Aorta (tissue), 5 donors: Measurements from ENCODE around the gene ZNF20. TPM values are rescaled to one million over a fixed set of nuclear protein-coding genes. Genes with fewer than 3 reads are reported as not detected.
A peak's percentile ranks its signal among the peaks of the same experiment; 100 is the strongest.
"Not testable (repeated sequence)": the region's sequence is repeated elsewhere in the genome, so short reads cannot be mapped to it uniquely, and the experiment has no call there.

Experiments
- ATAC-seq: fragments of 200-7000 bp; cut with Tn5 transposase; one replicate; pipeline ENCODE4 v1.9.1; 2022; ENCODE audit warnings: moderate library complexity; ENCODE audit not compliant: low FRiP score
- DNase-seq, 2 donors: peaks; one replicate each; pipeline ENCODE4 v3.0.0-alpha.2; 2020
- H3K27ac ChIP-seq, 2 donors: one replicate each; pipeline ENCODE4 v1.5.1; 2013; ENCODE audit warnings: low read length in 2 of 2, mild to moderate bottlenecking in 2 of 2, moderate library complexity in 2 of 2, control low read depth in 1 of 2, inconsistent platforms in 1 of 2, low read depth in 1 of 2
- H3K27me3 ChIP-seq, 2 donors: one replicate each; pipeline ENCODE4 v1.6.1; 2013; ENCODE audit warnings: control low read depth in 1 of 2, low read length in 1 of 2, mild to moderate bottlenecking in 1 of 2, moderate library complexity in 1 of 2; ENCODE audit not compliant: insufficient read depth in 2 of 2, control insufficient read depth in 1 of 2
- H3K36me3 ChIP-seq, 2 donors: one replicate each; pipeline ENCODE4 v1.6.1; 2013; ENCODE audit warnings: control low read depth in 1 of 2, low read length in 1 of 2, mild to moderate bottlenecking in 1 of 2; ENCODE audit not compliant: insufficient read depth in 2 of 2, control insufficient read depth in 1 of 2
- H3K4me1 ChIP-seq, 2 donors: one replicate each; pipeline ENCODE4 v1.6.1; 2013; ENCODE audit warnings: low read length in 2 of 2, control low read depth in 1 of 2, mild to moderate bottlenecking in 1 of 2, moderate library complexity in 1 of 2; ENCODE audit not compliant: insufficient read depth in 2 of 2, control insufficient read depth in 1 of 2
- H3K4me3 ChIP-seq, 2 donors: one replicate each; pipeline ENCODE4 v1.5.1; 2013; ENCODE audit warnings: low read length in 2 of 2, control low read depth in 1 of 2, mild to moderate bottlenecking in 1 of 2
- H3K9me3 ChIP-seq: one replicate; pipeline ENCODE4 v1.6.1; 2013; ENCODE audit warnings: mild to moderate bottlenecking, low read length; ENCODE audit not compliant: control insufficient read depth
- WGBS, 2 donors: extraction: QIAGEN DNeasy Blood & Tissue Kit; methylation state at CpG; one replicate each; pipeline ENCODE4 v1.1.7; 2013; 5-methylcytosine and 5-hydroxymethylcytosine counted together
- intact Hi-C, 2 donors: fragments of 100-400 bp; cut with DNase I; formaldehyde crosslinking; loops; one replicate each; pipeline versions ENCODE4 v1.14.2 to v1.15.0; 2022
- polyA plus RNA-seq, 2 donors: library from polyadenylated mRNA; stranded (reverse); fragments of 200-250 nt; gene quantifications; one replicate each; pipeline ENCODE4 v1.2.3, GENCODE V29; 2013
- total RNA-seq, 2 donors: library from RNA; stranded (reverse); fragmentation: NEBNext Ultra II Directional; extraction: Animal tissue kit (Norgen Biotek cat#: 25700); gene quantifications; one replicate each; pipeline ENCODE4 v1.2.1, GENCODE V29; 2021
- donor health status: healthy with polysubstance abuse.
- donor health status: Bipolar disorder and iron deficiency.
- donor health status: DM: no; HTN: no; CAD: no.
- donor health status: DM: no; HTN: no; CAD: no.
- donor health status: DM: yes; HTN: yes; CAD: no.

The ZNF20 gene
- total and polyA plus RNA-seq, 4 donors = 1.9 to 6.8 (median 4.5) TPM

- Histone ChIP-seq H3K27ac (no peak overlapping the region), H3K27me3 (no peaks in the 10 kb centered on the region), H3K36me3 (no peaks in the 10 kb centered on the region), H3K4me1 (no peaks in the 10 kb centered on the region), H3K4me3 (no peak overlapping the region), H3K9me3 (peaks cover 2% of the 10 kb centered on the region)
- no peak for ATAC-seq
- DNase-seq = no peak
- 29 to 34% methylated on average over 2 of the region's 2 CpGs for WGBS, 2 donors
- intact Hi-C loops = no loop called here
Measured at GRCh38 chr19:12126707-12127106, 13.4 kb downstream of the ZNF20 start.

- H3K4me3 ChIP-seq = no peak overlapping the region
- H3K36me3 ChIP-seq = no peaks in the 10 kb centered on the region
- peaks cover 4% of the 10 kb centered on the region for H3K9me3 ChIP-seq
- ATAC-seq (no peak), DNase-seq (no peak)
- H3K4me1 ChIP-seq = no peaks in the 10 kb centered on the region
- H3K27me3 ChIP-seq = no peaks in the 10 kb centered on the region
- 73 to 82% methylated on average over 33 of the region's 33 CpGs for WGBS, 2 donors
- no peak overlapping the region for H3K27ac ChIP-seq
- intact Hi-C loops = no loop called here
Measured at GRCh38 chr19:12117201-12117970, 22.8 kb downstream of the ZNF20 start.

GRCh38 chr19:12113121-12113520, 27.0 kb downstream of the ZNF20 start:
- no peak overlapping the region for H3K4me3 ChIP-seq
- no peaks in the 10 kb centered on the region for H3K27me3 ChIP-seq
- ATAC-seq = no peak
- 41 to 46% methylated on average over 5 of the region's 5 CpGs for WGBS, 2 donors
- H3K4me1 ChIP-seq = no peaks in the 10 kb centered on the region
- intact Hi-C loops = no loop called here
- no peak for DNase-seq
- H3K36me3 ChIP-seq = peaks cover 0 to 14% of the 10 kb centered on the region in 2 donors
- no peak overlapping the region for H3K27ac ChIP-seq
- H3K9me3 ChIP-seq = peaks cover 7% of the 10 kb centered on the region

- DNase-seq = no peak
- WGBS, 2 donors = 75 to 82% methylated on average over 8 of the region's 8 CpGs
- intact Hi-C loops = no loop called here
Measured at GRCh38 chr19:12112701-12113100, 27.4 kb downstream of the ZNF20 start.

GRCh38 chr19:12111943-12112637, 28.1 kb downstream of the ZNF20 start:
- Histone ChIP-seq H3K27me3 (no peaks in the 10 kb centered on the region), H3K4me1 (no peaks in the 10 kb centered on the region), H3K36me3 (peaks cover 0 to 14% of the 10 kb centered on the region in 2 donors), H3K9me3 (peaks cover 7% of the 10 kb centered on the region), H3K27ac (no peak overlapping the region), H3K4me3 (peak overlapping the region in 1 of 2 donors; percentile 3)
- intact Hi-C loops = no loop called here
- ATAC-seq = no peak
- no peak for DNase-seq
- WGBS, 2 donors = 82 to 86% methylated on average over 8 of the region's 8 CpGs

More at GRCh38 chr19:12112701-12113100, 27.4 kb downstream of the ZNF20 start:
- Histone ChIP-seq H3K9me3 (peaks cover 7% of the 10 kb centered on the region), H3K36me3 (peaks cover 0 to 14% of the 10 kb centered on the region in 2 donors), H3K27me3 (no peaks in the 10 kb centered on the region), H3K4me3 (no peak overlapping the region), H3K4me1 (no peaks in the 10 kb centered on the region), H3K27ac (no peak overlapping the region)
- ATAC-seq = no peak

- peaks cover 0 to 17% of the 10 kb centered on the region in 2 donors for H3K36me3 ChIP-seq
- no peaks in the 10 kb centered on the region for H3K4me1 ChIP-seq
- ATAC-seq (no peak), DNase-seq (no peak)
- no peak overlapping the region for H3K27ac ChIP-seq
- no peaks in the 10 kb centered on the region for H3K27me3 ChIP-seq
- 46% methylated on average over 2 of the region's 2 CpGs for WGBS, 2 donors
- intact Hi-C loops = no loop called here
- H3K4me3 ChIP-seq = no peak overlapping the region
- peaks cover 7% of the 10 kb centered on the region for H3K9me3 ChIP-seq
Measured at GRCh38 chr19:12111176-12111575, 29.0 kb downstream of the ZNF20 start.

GRCh38 chr19:12103909-12104308, 36.2 kb downstream of the ZNF20 start:
- H3K36me3 ChIP-seq, intact Hi-C loops, ATAC-seq, DNase-seq, H3K4me3 ChIP-seq, H3K27me3 ChIP-seq, H3K9me3 ChIP-seq, H3K4me1 ChIP-seq, H3K27ac ChIP-seq: not testable (repeated sequence)
- WGBS, 2 donors = 95 to 99% methylated on average over 4 of the region's 4 CpGs

GRCh38 chr19:12098040-12098439, 42.1 kb downstream of the ZNF20 start:
- no peaks in the 10 kb centered on the region for H3K9me3 ChIP-seq
- WGBS, 2 donors = 94 to 96% methylated on average over 9 of the region's 9 CpGs
- intact Hi-C loops = no loop called here
- ATAC-seq (no peak), DNase-seq (no peak)
- H3K27ac ChIP-seq = no peak overlapping the region
- no peaks in the 10 kb centered on the region for H3K4me1 ChIP-seq
- H3K27me3 ChIP-seq = no peaks in the 10 kb centered on the region
- H3K4me3 ChIP-seq = no peak overlapping the region
- no peaks in the 10 kb centered on the region for H3K36me3 ChIP-seq
